ENCODE measurements around the gene UNC45A.

DNA sequence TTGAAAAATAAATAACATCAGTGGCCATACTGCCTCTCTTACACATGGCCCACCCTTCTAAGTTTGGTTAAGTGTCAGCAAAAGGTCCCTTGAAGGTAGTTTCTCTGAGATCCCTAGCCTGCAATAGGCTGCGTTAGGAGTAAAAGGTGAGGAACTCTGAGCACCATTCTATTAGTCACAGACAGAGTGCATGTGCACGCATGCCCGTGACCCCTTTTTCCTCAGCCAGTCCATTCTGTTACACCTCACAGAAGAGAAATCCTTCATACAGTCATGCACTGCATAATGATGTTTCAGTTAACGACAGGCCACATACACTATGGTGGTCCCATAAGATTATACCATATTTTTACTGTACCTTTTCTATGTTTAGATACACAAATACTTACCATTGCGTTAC, 32.1 kb downstream of the UNC45A start:
- TF ChIP-seq CTCF (conservative IDR thresholded peaks at IDR 0.05; ENCODE audit: low read depth, low read length) (no peak), EZH2 (IDR thresholded peaks at IDR 0.05; ENCODE audit: low read length, unreplicated experiment) (no peak), EZH2phosphoT487 (IDR thresholded peaks at IDR 0.05; ENCODE audit: borderline replicate concordance, low read length) (no peak)
